Vagina (tissue), 2 donors: ENCODE results near the gene ACOX3. TPM values are rescaled to one million over a fixed set of nuclear protein-coding genes. Genes with fewer than 3 reads are reported as not detected.
"Not testable (repeated sequence)": the region's sequence is repeated elsewhere in the genome, so short reads cannot be mapped to it uniquely, and the experiment has no call there.

ENCODE experiments used
- DNase-seq, 2 donors: peaks; one replicate each; pipeline ENCODE4 v3.0.0-alpha.2; 2017; ENCODE audit errors: extremely low spot score in 2 of 2
- H3K27ac ChIP-seq: fragments of 200-600 bp; sonication (generic); one replicate; pipeline ENCODE4 v1.5.1; 2019
- H3K27me3 ChIP-seq: fragments of 200-600 bp; sonication (generic); one replicate; pipeline ENCODE4 v1.5.1; 2019
- H3K36me3 ChIP-seq, 2 donors: fragments of 200-600 bp; sonication (generic); one replicate each; pipeline ENCODE4 v1.5.1; 2017 to 2019
- H3K4me1 ChIP-seq: fragments of 200-600 bp; sonication (generic); one replicate; pipeline ENCODE4 v1.5.1; 2019
- H3K4me3 ChIP-seq, 2 donors: fragments of 200-600 bp; sonication (generic); 1 replicate in 1 of 2; 2 replicates in 1 of 2; pipeline ENCODE4 v1.5.1; 2016 to 2019
- H3K9me3 ChIP-seq: fragments of 200-600 bp; sonication (generic); one replicate; pipeline ENCODE4 v1.5.1; 2019
- CTCF ChIP-seq, 3 experiments: fragments of 450-650 bp in 2 of 3; fragments of 200-600 bp in 1 of 3; sonication (generic) in 1 of 3; IDR thresholded peaks; one replicate each; pipeline ENCODE4 v1.5.1; 2017 to 2019; ENCODE audit warnings: antibody characterized with exemption in 3 of 3, mild to moderate bottlenecking in 2 of 3, moderate library complexity in 2 of 3
- POLR2A ChIP-seq, 2 donors: fragments of 450-650 bp; IDR thresholded peaks; one replicate each; pipeline ENCODE4 v1.6.1; 2017; ENCODE audit warnings: antibody characterized with exemption in 2 of 2, mild to moderate bottlenecking in 2 of 2, moderate library complexity in 2 of 2
- POLR2AphosphoS5 ChIP-seq, 2 donors: sonication (generic); formaldehyde crosslinking; IDR thresholded peaks; one replicate each; pipeline ENCODE4 v1.9.0; 2017; ENCODE audit warnings: antibody characterized with exemption in 2 of 2, mild to moderate bottlenecking in 2 of 2, low read depth in 1 of 2; ENCODE audit not compliant: insufficient read depth in 1 of 2
- intact Hi-C: fragments of 100-400 bp; cut with DNase I; formaldehyde crosslinking; loops from one replicate; pipeline ENCODE4 v1.15.1; 2023
- total RNA-seq: library from RNA; depleted of rRNA; stranded (reverse); fragments of >200 nt; gene quantifications from one replicate; pipeline ENCODE4 v1.2.3, GENCODE V29; 2016

Gene ACOX3
- total RNA-seq, 1 donor from 2014 or later, result 46.9 TPM

GRCh38 chr4:8342651-8343261 lies 97.8 kb downstream of the ACOX3 start:
- intact Hi-C loops, result no loop called here
- Histone ChIP-seq H3K4me3 (no peak overlapping the region), H3K27ac (peak overlapping the region; percentile 76), H3K27me3 (no peaks in the 10 kb centered on the region), H3K4me1 (peaks cover 25% of the 10 kb centered on the region), H3K36me3 (no peaks in the 10 kb centered on the region), H3K9me3 (no peaks in the 10 kb centered on the region)
- no peak for DNase-seq
- TF ChIP-seq POLR2AphosphoS5 (IDR thresholded peaks at IDR 0.05; ENCODE audit: insufficient read depth in 1 of 2, low read depth in 1 of 2), result no peak
- no peak for TF ChIP-seq CTCF (IDR thresholded peaks at IDR 0.05)
- no peak for TF ChIP-seq POLR2A (IDR thresholded peaks at IDR 0.05)

GRCh38 chr4:8341691-8342090 lies 98.8 kb downstream of the ACOX3 start:
- Histone ChIP-seq H3K27ac (peak overlapping the region; percentile 76), H3K27me3 (no peaks in the 10 kb centered on the region), H3K36me3 (no peaks in the 10 kb centered on the region), H3K4me1 (peaks cover 25% of the 10 kb centered on the region), H3K4me3 (no peak overlapping the region), H3K9me3 (no peaks in the 10 kb centered on the region)
- TF ChIP-seq CTCF (IDR thresholded peaks at IDR 0.05) (no peak), POLR2A (IDR thresholded peaks at IDR 0.05) (no peak), POLR2AphosphoS5 (IDR thresholded peaks at IDR 0.05; ENCODE audit: insufficient read depth in 1 of 2, low read depth in 1 of 2) (no peak)
- DNase-seq, result peak in 1 of 2 donors; percentile 81
- intact Hi-C loops, result no loop called here

GRCh38 chr4:8341281-8341680 lies 99.2 kb downstream of the ACOX3 start:
- H3K36me3 ChIP-seq, H3K9me3 ChIP-seq, H3K27me3 ChIP-seq, DNase-seq, intact Hi-C loops, H3K4me3 ChIP-seq: not testable (repeated sequence)
- peaks cover 25% of the 10 kb centered on the region for H3K4me1 ChIP-seq
- peak overlapping the region; percentile 76 for H3K27ac ChIP-seq

GRCh38 chr4:8340781-8341241 lies 99.7 kb downstream of the ACOX3 start:
- no peaks in the 10 kb centered on the region for H3K9me3 ChIP-seq
- intact Hi-C loops, result no loop called here

GRCh38 chr4:8338351-8338961 lies 102.1 kb downstream of the ACOX3 start:
- TF ChIP-seq POLR2A (IDR thresholded peaks at IDR 0.05), result no peak
- TF ChIP-seq POLR2AphosphoS5 (IDR thresholded peaks at IDR 0.05; ENCODE audit: insufficient read depth in 1 of 2, low read depth in 1 of 2), result no peak
- TF ChIP-seq CTCF (IDR thresholded peaks at IDR 0.05), result no peak
- Histone ChIP-seq H3K36me3 (no peaks in the 10 kb centered on the region), H3K4me3 (no peak overlapping the region), H3K27ac (no peak overlapping the region), H3K4me1 (peaks cover 19% of the 10 kb centered on the region), H3K9me3 (no peaks in the 10 kb centered on the region), H3K27me3 (no peaks in the 10 kb centered on the region)
- intact Hi-C loops, result no loop called here
- DNase-seq, result no peak

More at GRCh38 chr4:8340781-8341241, 99.7 kb downstream of the ACOX3 start:
- H3K36me3 ChIP-seq, result no peaks in the 10 kb centered on the region
- H3K4me1 ChIP-seq, result peaks cover 25% of the 10 kb centered on the region
- H3K4me3 ChIP-seq, result no peak overlapping the region
- peak in 1 of 2 donors; percentile 94 for DNase-seq
- H3K27ac ChIP-seq, result peak overlapping the region; percentile 76
- no peaks in the 10 kb centered on the region for H3K27me3 ChIP-seq
- no peak for TF ChIP-seq POLR2A (IDR thresholded peaks at IDR 0.05)
- TF ChIP-seq POLR2AphosphoS5 (IDR thresholded peaks at IDR 0.05; ENCODE audit: insufficient read depth in 1 of 2, low read depth in 1 of 2), result peak; percentile 18 to 57
- TF ChIP-seq CTCF (IDR thresholded peaks at IDR 0.05), result no peak
